Stimulated activated CD8-positive, alpha-beta memory T cell treated with anti-CD3 and anti-CD28 coated beads, Interleukin-7, amount 100 ng/mL, for 4 hours (primary cell): ENCODE measurements around the gene LYZL4.

ENCODE experiments used
- DNase-seq, 2 donors: peaks; one replicate each; pipeline ENCODE4 v3.0.0-alpha.2; 2020; ENCODE audit warnings: low read depth in 2 of 2

LYZL4 gene, protein sequence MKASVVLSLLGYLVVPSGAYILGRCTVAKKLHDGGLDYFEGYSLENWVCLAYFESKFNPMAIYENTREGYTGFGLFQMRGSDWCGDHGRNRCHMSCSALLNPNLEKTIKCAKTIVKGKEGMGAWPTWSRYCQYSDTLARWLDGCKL

DNA sequence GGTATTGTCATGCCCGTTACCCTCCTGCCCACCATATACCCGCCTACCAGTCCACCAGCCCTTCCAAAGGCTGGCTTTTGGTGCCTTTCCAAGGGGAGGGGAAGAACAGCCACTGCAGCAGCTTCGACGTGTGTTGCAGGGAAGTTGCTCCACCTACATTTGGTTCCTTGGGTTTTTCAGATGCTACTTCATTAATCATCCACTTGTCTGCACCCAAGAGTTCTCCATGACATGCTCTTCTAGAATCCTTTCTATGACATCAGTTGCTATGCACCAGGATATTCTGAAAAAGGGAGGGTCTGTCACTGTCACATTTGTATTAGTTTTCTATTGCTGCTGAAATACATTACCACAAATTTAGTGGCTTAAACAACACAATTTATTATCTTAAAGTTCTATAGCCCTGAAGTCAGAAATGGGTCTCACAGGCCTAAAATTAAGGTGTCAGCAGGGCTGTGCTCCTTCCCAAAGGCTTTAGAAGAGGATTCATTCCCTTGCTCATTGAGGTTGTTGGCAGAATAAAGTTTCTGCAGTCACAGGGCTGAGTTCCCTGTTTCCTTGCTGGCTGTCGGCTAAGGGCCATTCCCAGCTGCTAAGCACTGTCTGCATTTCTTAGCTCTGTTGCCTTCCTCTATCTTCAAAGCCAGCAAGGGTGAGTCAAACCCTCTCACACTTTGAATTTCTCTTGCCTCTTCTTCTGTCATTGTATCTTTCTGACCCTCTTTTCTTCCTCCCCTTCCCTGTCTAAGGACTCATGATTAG lies at the start of gene LYZL4:
TSS of gene LYZL4 (minus strand) at position 241 of the 762 bp plus-strand sequence. CDS start 3,359 bp downstream, outside the sequence.
- no peak for DNase-seq

DNA sequence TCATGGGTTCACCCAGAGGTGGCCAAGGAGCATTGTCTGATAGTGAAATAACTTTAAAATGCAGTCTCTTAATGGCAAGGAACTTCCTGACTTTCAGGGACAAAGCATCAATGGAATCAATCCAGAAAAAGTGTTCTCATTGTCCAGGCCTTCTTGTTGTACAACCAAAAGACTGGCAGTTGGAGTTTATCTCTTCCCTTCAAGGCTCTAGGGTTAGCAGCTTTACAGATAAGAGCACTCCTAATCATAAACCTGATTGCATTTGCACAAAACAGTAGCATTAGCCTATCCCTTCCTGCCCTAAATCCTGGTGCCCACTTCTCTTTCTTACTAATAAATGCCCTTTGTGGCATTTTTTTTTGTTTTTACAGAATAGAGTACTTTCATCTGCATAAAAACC lies 48.7 kb upstream of the LYZL4 start:
- no peak for DNase-seq

DNA sequence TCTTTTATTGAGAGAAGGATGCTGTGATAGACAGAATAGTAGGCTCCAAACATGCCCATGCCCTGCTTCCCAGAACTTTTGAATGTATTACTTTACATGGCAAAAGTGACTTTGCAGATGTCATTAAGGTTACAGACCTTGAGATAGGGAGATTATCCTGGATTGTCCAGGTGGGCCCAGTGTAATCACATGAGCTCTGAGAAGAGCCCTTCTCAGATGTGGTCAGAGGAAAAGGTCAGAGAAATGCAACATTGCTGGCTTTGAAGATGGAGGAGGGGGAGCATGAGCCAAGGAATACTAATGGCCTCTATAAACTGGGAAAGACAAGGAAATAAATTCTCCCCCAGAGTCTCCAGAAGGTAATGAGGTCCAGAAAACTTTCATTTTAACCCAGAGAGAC lies 45.8 kb upstream of the LYZL4 start:
- DNase-seq, result no peak

DNA sequence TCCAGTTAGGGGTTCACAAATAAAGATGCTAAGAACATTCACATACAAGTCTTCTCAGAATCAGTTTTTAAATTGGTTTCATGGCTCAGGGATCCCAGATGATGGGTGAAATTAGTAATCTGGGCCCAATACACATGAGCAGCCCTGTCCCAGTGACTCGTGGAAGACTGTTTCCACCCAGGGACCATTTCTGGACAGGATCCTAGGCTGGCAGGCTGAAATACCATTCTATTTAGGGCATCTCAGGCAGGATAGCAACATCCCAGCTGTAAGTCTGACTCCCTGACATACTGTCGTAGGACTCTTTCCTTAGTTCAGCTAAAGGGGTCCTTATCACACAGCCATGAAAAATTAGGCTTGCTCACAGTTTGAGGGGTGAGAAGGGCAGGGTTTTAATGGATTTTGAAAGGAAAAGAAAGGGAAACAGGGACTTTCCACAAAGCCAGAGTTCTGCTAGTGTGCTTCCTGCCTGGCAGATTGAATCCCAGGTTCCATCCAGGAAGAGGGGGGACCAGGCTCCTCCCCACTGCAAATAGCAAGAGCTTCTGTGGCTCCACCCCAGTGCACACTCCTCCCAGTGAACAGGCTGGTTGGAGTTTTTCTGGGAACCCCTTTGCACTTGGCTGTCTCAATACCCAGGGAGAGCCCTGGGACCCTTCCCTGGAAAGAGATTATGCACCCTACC lies 41.3 kb upstream of the LYZL4 start:
- no peak for DNase-seq

DNA sequence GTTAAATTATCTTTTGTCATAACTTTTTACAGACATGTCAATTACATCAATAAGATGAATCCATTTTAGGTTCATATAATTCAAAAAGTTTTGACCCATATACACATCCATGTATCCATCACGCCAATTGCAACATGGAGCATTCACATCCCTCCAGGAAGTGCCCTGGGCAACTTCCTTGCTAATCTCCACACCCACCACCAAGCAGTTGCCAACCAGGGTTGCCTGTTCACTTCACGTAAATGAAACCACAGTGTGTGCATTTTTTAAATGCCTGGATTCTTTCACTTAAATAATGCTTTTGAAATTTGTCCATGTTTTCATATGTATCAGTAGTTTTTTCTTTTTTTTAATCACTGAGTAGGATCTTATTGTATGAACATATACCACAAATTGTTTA lies 40.7 kb upstream of the LYZL4 start:
- DNase-seq, result no peak

DNA sequence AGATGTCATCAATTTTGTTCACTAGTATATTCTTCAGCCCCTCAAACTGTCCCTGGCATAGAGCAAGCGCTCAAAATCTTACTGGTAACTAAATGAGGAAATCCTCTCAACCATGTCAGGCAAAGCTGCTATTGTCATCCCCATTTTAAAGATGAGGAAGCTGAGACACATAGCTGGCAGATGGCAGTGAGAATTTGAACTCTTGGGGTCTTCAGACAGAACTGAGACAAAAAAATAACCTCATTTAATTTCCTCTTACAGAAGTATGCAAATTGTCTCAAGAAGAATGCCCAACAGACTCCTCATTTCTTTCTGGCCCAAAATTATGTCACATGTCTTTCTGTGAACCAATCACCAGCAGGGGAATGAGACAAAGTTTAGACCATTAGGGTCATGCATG lies 40.2 kb upstream of the LYZL4 start:
- DNase-seq, result no peak

DNA sequence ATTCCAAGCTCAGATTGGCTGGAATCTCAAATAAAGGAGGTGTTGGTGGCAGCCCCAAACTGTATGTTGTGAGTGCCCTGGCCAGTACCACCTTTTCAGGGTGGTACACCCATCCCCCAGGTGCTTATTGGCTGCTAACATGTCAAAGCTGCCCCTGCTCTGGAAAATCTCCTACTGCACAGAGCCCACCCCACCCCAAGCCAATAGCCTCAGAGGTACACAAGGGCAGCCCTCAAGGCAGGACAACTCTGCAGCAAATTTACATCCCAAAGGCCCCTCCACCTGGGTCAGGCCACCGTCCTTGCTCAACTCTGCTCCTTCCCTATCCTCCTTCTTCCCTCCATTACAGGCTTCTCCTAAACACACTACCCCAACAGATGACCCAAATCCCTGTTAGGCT lies 37.1 kb upstream of the LYZL4 start:
- DNase-seq, result no peak

DNA sequence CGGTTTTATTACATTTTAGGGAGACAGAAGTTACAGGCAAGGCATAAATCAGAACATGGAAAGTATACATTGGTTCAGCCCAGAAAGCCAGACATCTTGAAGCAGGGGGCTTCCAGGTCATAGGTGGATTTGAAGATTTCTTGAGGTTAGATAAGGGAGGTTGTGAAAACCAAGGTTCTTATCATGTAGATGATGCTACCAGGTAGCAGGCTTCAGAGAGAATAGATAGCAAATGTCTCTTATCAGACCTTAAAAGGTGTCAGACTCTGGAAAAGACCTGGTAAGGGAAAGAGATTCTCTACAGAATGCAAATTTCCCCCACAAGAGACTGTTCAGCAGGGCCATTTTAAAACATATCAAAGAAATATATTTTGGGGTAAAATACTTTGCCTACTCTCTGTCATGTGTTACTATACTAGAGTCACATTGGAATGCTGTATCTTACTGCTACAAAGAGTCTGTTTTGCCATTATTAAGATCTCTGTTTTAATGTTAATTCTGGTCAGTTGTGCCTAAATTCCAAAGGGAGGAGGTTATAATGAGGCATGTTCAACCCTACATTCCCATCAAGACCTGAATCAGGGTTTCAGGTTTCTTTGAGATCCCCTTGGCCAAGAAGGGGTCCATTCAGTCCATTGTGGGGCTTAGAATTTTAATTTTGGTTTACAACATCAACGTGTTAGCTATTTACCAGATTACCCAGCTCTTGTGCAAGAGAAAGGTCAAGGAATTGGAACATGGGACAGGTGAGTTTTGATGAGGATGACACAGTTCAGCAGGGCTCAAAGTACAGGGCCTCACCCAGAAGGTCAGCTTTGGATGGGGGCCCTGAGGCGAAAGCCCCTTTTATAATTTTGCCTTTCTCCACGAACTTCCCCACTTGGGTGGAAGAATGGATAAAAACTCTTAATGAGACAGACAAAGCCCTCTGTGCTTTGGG lies 36.0 kb upstream of the LYZL4 start:
- DNase-seq, result no peak

DNA sequence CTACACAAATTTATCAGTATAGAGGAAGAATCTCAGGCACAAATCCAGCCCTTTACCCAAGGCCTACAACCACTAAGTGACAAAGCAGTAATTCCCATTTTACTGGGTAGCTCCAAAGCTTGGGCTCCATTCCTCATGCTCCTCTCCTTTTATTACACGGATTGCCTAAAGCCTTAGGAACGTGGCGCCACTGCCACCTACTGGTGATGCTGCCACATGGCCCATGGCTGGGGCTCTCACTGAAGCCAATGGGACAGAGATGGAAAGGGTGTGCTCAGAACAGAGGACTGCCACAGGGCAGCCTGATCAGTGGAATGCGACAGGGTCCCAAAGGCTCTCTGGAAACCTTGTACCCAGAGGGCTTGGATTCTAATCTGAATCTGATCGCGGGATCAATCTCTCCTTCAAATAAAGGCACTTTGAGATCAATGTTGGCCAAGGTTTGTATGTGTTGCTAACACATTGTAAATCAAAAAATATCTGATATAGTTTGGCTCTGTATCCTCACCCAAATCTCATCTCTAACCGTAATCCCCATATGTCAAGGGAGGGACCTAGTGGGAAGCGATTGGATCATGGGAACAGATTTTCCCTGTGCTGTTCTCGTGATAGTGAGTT lies 33.5 kb upstream of the LYZL4 start:
- DNase-seq, result peak; percentile 53 to 56

DNA sequence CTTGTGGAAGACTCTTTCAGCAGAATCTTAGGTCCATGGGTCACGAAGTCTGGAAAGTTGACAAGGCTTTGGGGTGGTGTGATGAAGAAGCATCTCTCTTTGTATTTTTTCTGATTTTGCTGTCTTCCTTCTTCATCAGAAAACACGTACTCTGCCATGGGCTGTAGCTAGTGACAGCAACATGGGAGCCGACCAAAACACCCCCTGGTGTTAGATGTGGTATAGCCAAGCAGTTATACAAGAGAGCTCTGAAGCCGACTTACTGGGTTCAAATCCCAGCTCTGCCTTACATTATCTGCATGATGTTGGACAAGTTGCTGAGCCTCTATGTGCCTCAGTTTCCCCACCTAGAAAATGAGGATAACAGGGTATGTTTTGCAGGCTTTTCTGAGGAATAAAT lies 32.9 kb upstream of the LYZL4 start:
- DNase-seq, result no peak

DNA sequence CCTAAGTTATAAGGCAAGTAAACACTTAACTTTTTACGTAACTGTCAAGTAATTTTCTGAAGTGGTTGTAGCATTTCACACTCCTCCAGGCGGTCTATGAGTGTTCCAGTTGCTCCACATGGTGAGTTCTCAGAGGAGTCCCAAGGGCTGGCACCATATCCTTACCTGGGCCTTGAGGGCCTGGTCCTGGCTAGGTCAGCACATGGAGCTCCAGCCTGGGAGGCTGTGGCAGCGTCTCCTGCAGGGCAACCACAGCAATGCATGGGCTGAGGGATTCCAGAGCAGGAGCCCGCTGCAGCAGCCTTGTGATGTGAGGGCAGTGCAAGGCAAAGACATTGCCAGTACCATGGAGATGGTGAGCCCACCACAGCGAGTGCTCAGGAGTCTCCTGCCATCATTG lies 32.2 kb upstream of the LYZL4 start:
- DNase-seq, result no peak

DNA sequence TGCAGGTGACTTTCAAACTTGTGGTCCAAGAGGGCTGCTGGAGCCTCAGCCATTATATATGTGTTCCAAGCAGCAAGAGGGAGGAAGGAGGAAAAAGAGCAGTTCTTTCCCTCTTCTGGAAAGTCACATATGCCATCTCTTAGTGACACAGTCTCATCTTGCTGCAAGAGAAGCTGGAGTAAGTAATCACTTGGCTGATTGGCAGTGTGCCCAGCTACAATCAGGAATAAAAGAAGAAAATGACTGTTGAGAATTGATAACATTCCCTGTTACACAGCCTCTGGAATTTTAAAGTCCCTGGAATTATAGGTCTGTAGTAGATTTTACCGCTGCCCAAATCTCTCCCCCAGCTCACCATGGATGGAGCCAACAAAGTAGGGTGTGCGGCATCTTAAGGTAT lies 31.4 kb upstream of the LYZL4 start:
- DNase-seq, result no peak

DNA sequence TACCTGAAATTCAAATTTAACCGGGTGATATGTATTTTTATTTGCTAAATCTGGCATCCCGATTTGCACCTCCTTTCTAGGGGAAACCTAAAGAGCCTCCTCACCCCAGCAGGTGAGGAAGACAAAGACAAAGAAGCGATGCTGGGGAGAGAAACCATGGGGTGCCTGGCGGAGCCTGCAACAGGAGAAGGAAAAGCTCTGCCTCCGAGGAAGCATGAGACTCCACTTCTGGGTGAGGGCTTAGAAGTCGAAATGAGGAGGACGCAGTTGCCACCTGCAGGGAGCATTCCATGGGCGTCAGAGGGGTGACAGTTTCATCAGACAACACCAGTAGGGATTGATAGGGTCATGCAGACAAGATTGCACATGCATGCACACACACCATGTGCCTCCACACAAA lies 30.5 kb upstream of the LYZL4 start:
- DNase-seq, result no peak

DNA sequence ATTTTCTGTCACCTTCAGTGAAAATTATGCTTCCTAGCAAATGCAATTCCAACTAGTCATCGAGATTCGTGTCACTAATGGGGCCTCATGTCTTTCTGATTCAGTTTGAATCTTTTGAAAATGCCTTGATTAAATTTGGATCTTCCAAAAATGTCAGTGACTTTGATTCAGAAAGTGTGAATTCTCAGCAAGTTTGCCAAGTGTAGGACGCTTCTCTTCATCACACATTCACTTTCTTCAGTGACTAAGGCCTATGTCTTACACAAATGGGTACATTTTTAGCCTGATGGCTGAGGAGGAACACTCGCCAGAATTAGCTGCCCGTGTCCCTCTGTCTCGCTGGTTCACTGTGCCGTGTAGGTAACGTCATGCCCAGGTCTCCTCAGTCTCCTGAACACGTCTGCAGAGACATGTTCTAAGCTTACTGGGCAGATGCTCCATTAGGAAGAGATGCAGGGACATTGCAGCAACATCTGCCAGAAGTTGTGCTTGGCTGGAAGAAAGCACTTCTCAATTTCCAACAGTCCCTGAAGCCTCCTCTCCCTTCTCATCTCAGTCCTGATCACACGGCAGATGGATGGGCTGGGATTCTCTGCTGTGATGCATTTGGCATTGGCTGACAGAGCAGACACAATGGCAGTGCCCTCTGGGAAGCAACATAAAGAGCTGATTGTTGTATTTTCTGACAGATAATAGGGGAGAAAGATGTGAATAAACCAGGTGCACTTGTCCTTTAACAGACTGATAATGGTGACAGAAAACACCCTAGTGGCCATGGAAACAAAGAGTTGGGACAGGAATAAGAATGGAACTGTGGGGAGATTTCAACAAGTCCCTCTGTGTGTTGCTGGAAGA lies 29.1 kb upstream of the LYZL4 start:
- DNase-seq, result no peak

DNA sequence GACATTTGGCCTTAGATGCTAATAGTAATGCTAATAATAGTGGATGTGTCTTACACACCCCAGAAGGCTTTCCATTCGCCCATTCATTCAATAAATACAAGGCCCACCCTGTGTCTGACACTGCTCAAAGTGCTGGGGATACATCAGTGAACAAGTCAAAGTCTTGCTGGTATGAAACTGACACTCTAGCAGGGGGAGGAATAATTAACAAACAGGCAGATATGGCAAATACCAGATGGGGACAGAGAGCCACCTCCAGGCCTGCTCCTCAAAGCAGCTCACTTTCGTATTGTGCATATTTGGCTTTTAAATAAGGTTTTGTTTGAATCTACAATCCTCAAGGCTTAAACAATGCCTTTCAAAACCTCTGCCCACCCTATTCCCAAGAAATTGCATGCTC lies 28.3 kb upstream of the LYZL4 start:
- no peak for DNase-seq

DNA sequence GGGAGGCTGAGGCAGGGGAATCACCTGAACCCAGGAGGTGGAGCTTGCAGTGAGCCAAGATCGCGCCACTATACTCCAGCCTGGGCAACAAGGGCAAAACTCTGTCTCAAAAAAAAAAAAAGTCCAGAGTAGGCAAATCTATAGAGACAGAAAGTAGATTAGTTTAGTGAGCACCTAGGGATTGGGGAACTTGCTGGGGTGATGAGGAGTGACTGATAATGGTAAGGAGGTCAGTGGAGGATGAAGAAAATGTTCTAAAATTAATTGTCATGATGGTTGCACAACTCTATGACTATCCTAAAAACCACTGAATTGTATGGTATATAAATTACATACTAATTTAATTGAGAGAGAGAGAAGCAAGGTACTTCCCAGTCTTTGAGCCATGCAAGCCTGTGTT lies 27.8 kb upstream of the LYZL4 start:
- DNase-seq, result no peak

DNA sequence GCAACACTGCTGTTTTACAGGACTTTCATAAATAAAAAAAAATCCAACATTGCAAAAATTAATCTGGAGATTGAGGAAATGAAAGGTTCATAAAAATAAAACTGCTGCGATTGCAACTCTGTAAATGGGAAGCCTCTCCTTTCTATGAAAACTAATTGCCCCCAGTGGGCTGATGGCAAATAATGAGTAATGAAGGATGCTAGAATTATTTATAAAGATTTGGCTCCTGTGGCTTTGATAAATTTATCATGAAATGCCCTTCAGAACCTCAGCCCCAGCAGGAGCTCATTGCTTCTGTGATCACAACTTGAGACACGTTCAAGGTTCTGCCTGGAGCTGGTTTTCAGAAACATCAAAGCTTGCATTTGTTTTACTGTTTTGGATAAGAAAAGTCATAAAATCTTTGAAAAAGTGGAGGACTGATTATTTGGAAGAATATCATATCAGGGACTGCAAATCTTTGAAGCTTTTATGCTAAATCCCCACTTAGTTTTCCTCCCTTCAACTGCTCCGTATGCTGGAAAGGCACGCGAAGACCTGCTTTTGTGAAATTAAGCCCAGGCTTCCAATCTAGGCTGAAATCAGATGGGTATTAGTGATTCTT lies 24.5 kb upstream of the LYZL4 start:
- DNase-seq, result no peak

DNA sequence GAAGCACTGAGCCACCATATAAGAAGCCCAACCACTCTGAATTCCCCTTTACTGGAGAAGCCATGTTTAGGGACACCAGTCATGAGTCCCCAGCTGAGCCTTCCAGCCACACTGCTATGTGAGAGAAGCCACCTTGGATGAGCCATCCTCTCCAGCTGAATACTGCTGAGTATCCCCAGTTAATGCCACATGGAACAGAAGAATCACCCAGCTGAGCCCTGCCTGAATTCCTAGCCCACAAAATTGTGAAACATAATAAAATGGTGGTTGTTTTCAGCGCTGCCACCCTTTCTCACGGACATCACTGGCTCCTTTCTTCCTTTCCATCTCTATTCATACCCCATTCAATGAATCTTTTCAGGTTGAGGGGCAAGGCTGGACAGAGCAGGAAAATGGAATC lies 22.1 kb upstream of the LYZL4 start:
- DNase-seq, result no peak

DNA sequence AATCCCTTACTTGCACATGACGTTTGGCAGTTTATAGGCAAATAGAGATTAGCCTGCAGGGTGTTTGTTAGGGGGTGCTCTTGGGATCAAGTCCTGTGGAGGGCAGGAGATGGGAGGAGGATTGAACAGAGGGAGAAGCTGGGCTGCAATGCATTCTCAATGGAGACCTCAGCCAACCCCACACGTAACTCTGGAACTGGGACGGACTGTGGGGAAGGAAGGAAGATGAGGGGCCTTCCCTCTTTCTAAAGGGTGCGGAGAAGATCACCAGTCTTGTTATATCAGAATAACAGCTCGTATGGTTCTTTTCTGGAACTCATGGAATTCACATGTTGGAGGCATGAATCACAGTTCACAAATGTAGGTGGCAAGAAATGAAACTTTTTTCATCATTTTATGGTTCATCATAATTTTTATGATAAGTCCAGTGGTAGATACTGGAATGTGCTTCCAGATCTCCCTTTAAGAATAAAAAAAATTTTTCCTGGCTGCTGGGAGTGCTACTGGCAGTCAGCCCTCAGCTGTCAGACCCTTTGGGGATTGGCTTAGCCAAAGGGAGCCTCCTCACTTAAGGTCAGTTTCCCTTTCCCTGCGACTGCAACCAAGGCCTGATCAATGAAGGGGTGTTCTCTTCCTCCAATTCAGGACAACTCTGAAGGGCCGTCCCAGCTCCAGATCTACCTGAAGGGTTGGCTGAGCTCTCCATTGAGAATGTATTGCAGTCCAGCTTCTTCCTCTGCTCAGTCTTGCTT lies 20.5 kb upstream of the LYZL4 start:
- DNase-seq, result no peak

DNA sequence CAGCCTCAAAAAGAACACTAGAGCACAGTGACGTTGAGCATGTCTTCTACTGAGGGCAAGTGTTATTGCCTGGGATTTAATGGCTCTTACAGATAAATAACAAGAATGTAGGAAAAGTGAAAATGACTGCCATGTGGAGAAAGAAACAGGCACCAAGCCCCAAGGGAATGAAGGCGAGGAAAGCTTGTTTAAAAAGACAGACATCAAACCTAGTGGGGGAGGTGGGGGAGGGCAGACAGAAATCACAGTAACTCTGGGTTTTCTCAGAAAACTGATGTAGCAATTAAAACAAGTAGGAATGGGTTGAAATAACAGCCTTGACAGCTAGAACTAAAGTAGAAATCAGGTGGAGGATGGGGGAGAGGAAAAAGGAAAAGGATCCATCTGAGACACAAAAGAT lies 18.4 kb upstream of the LYZL4 start:
- DNase-seq, result no peak
